Hepatocyte (in vitro differentiated cells): ENCODE results near the gene PDSS2. TPM values are rescaled to one million over a fixed set of nuclear protein-coding genes. Genes with fewer than 3 reads are reported as not detected.
"Not testable (repeated sequence)": the region's sequence is repeated elsewhere in the genome, so short reads cannot be mapped to it uniquely, and the experiment has no call there.

Experiments
- DNase-seq: peaks from one replicate; pipeline ENCODE4 v3.0.0-alpha.2; 2016; ENCODE audit warnings: low spot score
- H2AFZ ChIP-seq: fragments of 200-600 bp; sonication (generic); 2 replicates; pipeline ENCODE4 v1.6.0; 2016; ENCODE audit warnings: antibody characterized with exemption, mild to moderate bottlenecking
- H3K27ac ChIP-seq: fragments of 200-600 bp; sonication (generic); 2 replicates; pipeline ENCODE4 v1.5.1; 2016; ENCODE audit warnings: mild to moderate bottlenecking
- H3K27me3 ChIP-seq: fragments of 200-600 bp; sonication (generic); 2 replicates; pipeline ENCODE4 v1.6.1; 2016
- H3K36me3 ChIP-seq: fragments of 200-600 bp; sonication (generic); replicated peaks from 2 replicates; pipeline ENCODE4 v1.5.1; 2016; ENCODE audit warnings: low read depth; ENCODE audit not compliant: insufficient read depth
- H3K4me1 ChIP-seq: fragments of 200-600 bp; sonication (generic); 2 replicates; pipeline ENCODE4 v1.5.1; 2016; ENCODE audit warnings: mild to moderate bottlenecking, moderate library complexity; ENCODE audit not compliant: insufficient read depth
- H3K4me2 ChIP-seq: fragments of 200-600 bp; sonication (generic); 2 replicates; pipeline ENCODE4 v1.6.0; 2016
- H3K4me3 ChIP-seq: fragments of 200-600 bp; sonication (generic); 2 replicates; pipeline ENCODE4 v1.5.1; 2016; ENCODE audit warnings: mild to moderate bottlenecking
- H3K79me2 ChIP-seq: fragments of 200-600 bp; sonication (generic); 2 replicates; pipeline ENCODE4 v1.6.0; 2017; ENCODE audit warnings: mild to moderate bottlenecking
- H3K9me2 ChIP-seq: fragments of 200-600 bp; sonication (generic); replicated peaks from 2 replicates; pipeline ENCODE4 v1.6.0; 2017; ENCODE audit warnings: mild to moderate bottlenecking; ENCODE audit not compliant: insufficient read depth
- H3K9me3 ChIP-seq: fragments of 200-600 bp; sonication (generic); 2 replicates; pipeline ENCODE4 v1.5.1; 2016; ENCODE audit warnings: low read depth, mild to moderate bottlenecking
- H4K20me1 ChIP-seq: fragments of 200-600 bp; sonication (generic); 2 replicates; pipeline ENCODE4 v1.6.0; 2016; ENCODE audit warnings: mild to moderate bottlenecking; ENCODE audit not compliant: insufficient read depth, poor library complexity, severe bottlenecking
- CTCF ChIP-seq: fragments of 200-600 bp; sonication (generic); IDR thresholded peaks from 2 replicates; pipeline ENCODE4 v1.5.1; 2016; ENCODE audit warnings: antibody characterized with exemption, mild to moderate bottlenecking; ENCODE audit not compliant: poor library complexity
- EZH2 ChIP-seq: fragments of 200-600 bp; sonication (generic); IDR thresholded peaks from 2 replicates; pipeline ENCODE4 v1.6.1; 2016; ENCODE audit warnings: antibody characterized with exemption, mild to moderate bottlenecking, borderline replicate concordance
- EZH2phosphoT487 ChIP-seq: fragments of 200-600 bp; sonication (generic); IDR thresholded peaks from one replicate; pipeline ENCODE4 v1.6.1; 2018; ENCODE audit warnings: antibody characterized with exemption, mild to moderate bottlenecking, low read depth, moderate library complexity; ENCODE audit not compliant: unreplicated experiment, severe bottlenecking
- WGBS: methylation state at CpG from one replicate; pipeline ENCODE4 v1.1.6; 2016; ENCODE audit warnings: low lambda C conversion rate; ENCODE audit errors: missing lambda C conversion rate; 5-methylcytosine and 5-hydroxymethylcytosine counted together
- polyA plus RNA-seq: library from polyadenylated mRNA; unstranded; fragments of >200 nt; fragmentation: Nextera tagmentation; extraction: Ambion mirVana; gene quantifications from 2 replicates; pipeline ENCODE4 v1.2.1, GENCODE V29; 2016
- total RNA-seq: library from RNA; depleted of rRNA; stranded (reverse); fragments of >200 nt; gene quantifications from 2 replicates; pipeline ENCODE4 v1.2.3, GENCODE V29; 2014

The PDSS2 gene
- total and polyA plus RNA-seq, 2 experiments from 2014 or later, result 15.3 to 18.2 TPM

DNA sequence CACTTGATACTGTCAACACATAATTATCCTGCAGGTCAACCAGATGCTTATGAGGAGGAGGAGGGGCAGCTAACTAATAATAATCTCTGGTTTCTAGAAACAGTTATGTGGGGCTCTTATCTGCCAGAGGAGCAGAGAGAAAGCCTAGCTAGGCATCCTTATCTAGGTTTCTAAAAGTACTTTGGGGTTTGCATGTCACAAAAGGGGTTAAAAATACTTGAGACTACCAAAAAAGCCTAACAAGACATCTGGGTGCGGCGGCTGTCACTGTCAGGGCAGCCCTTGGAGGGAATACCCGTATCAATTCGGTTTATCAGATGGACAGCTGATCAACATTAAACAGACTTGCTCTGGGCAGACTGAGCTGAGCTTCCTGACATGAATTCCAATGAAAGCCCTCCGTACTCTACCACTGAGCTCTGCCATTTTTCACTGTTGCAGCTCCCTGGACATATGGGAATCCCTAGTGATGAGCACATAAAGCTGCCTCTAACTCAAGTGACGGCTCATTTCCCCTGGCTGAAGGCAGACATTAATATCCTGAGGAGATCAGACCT, 166.6 kb downstream of the PDSS2 start:
- DNase-seq, result peak; percentile 9
- Histone ChIP-seq H3K4me1 (no peaks in the 10 kb centered on the region), H3K79me2 (no peaks in the 10 kb centered on the region), H3K4me2 (peak overlapping the region; percentile 55), H3K36me3 (no peaks in the 10 kb centered on the region), H3K4me3 (no peak overlapping the region), H2AFZ (no peak overlapping the region), H3K27ac (no peak overlapping the region), H3K27me3 (no peaks in the 10 kb centered on the region), H3K9me3 (no peaks in the 10 kb centered on the region), H4K20me1 (peaks cover 3% of the 10 kb centered on the region), H3K9me2 (no peaks in the 10 kb centered on the region)
- TF ChIP-seq EZH2phosphoT487 (no peak), EZH2 (no peak), CTCF (no peak)
- 31% methylated on average over 6 of the region's 6 CpGs for whole genome bisulfite sequencing

DNA sequence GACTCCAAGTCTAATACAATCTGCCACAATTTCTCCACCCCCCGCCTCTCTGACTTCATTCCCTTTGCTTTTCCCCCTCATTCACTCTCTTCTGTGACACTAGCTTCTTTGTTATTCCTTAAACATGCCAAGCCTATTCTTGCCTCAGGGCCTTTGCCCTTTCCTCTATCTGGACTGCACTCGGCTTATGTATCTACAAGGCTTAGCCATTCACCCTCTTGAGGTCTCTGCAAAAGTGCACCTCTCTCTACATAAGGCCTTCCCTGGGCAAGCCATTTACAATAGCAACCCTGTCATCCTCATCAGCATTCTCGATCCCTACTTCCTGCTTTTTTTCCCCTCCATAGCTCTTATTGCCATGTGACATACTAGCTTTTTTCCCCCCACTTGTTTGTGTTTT, 168.9 kb downstream of the PDSS2 start:
- H2AFZ ChIP-seq, result no peak overlapping the region
- H3K4me1 ChIP-seq, result no peaks in the 10 kb centered on the region
- H3K27me3 ChIP-seq, result no peaks in the 10 kb centered on the region

GRCh38 chr6:107289258-107289657, 170.1 kb downstream of the PDSS2 start:
- H3K79me2 ChIP-seq, H3K4me2 ChIP-seq, DNase-seq, H3K4me1 ChIP-seq, H3K27ac ChIP-seq, H3K27me3 ChIP-seq, H3K36me3 ChIP-seq, H3K4me3 ChIP-seq, H3K9me3 ChIP-seq, H3K9me2 ChIP-seq, H4K20me1 ChIP-seq, H2AFZ ChIP-seq: not testable (repeated sequence)
- WGBS, result 99% methylated on average over 9 of the region's 9 CpGs

More for the DNA sequence above, 168.9 kb downstream of the PDSS2 start:
- TF ChIP-seq CTCF (no peak), EZH2 (no peak), EZH2phosphoT487 (no peak)
- Histone ChIP-seq H3K9me3 (no peaks in the 10 kb centered on the region), H3K79me2 (no peaks in the 10 kb centered on the region), H3K27ac (no peak overlapping the region), H3K4me2 (no peak overlapping the region), H3K4me3 (no peak overlapping the region), H4K20me1 (peaks cover 3% of the 10 kb centered on the region), H3K36me3 (no peaks in the 10 kb centered on the region), H3K9me2 (no peaks in the 10 kb centered on the region)
- no peak for DNase-seq
- 68% methylated on average over 3 of the region's 3 CpGs for WGBS

- not testable (repeated sequence) for H3K79me2 ChIP-seq, DNase-seq, H3K9me2 ChIP-seq, H4K20me1 ChIP-seq, H3K4me1 ChIP-seq, H3K27ac ChIP-seq, H3K27me3 ChIP-seq, H3K36me3 ChIP-seq, H3K9me3 ChIP-seq, H2AFZ ChIP-seq, H3K4me2 ChIP-seq, H3K4me3 ChIP-seq
- WGBS, result 88% methylated on average over 6 of the region's 6 CpGs
Observed at GRCh38 chr6:107285683-107286082, 173.7 kb downstream of the PDSS2 start.

- no peak overlapping the region for H3K27ac ChIP-seq
- no peak for DNase-seq
- H3K79me2 ChIP-seq, result peaks cover 2% of the 10 kb centered on the region
- no peak overlapping the region for H3K4me3 ChIP-seq
- H4K20me1 ChIP-seq, result no peaks in the 10 kb centered on the region
- H3K9me3 ChIP-seq, result no peaks in the 10 kb centered on the region
- H3K27me3 ChIP-seq, result no peaks in the 10 kb centered on the region
- no peaks in the 10 kb centered on the region for H3K9me2 ChIP-seq
- H3K4me2 ChIP-seq, result no peak overlapping the region
- H3K4me1 ChIP-seq, result no peaks in the 10 kb centered on the region
- no peaks in the 10 kb centered on the region for H3K36me3 ChIP-seq
- no peak overlapping the region for H2AFZ ChIP-seq
- WGBS, result 56% methylated on average over 1 of the region's 1 CpG
- no peak for TF ChIP-seq CTCF
- TF ChIP-seq EZH2, result no peak
- no peak for TF ChIP-seq EZH2phosphoT487
Observed at GRCh38 chr6:107284805-107285204, 174.6 kb downstream of the PDSS2 start.
